Cardiac fibroblast (primary cell): ENCODE measurements around the gene BCL6.

ENCODE experiments used
- DNase-seq, 2 donors: peaks; one replicate each; pipeline versions ENCODE4 v3.0.0 to v3.0.0-alpha.2; 2010; ENCODE audit warnings: low read depth in 2 of 2
- H3K4me3 ChIP-seq, 2 donors: replicated peaks in 1 of 2; 1 replicate in 1 of 2; 2 replicates in 1 of 2; pipeline ENCODE4 v1.5.1; 2011; ENCODE audit warnings: low read depth in 2 of 2, low read length in 2 of 2, mild to moderate bottlenecking in 2 of 2, moderate library complexity in 1 of 2
- CTCF ChIP-seq: IDR thresholded peaks from one replicate; pipeline ENCODE4 v1.5.1; 2011; ENCODE audit warnings: low read depth, mild to moderate bottlenecking, low read length, inconsistent platforms

The BCL6 gene

GRCh38 chr3:187718802-187719201, 26.5 kb downstream of the BCL6 start:
- DNase-seq: no peak
- H3K4me3 ChIP-seq: no peak overlapping the region
- no peak for TF ChIP-seq CTCF

- TF ChIP-seq CTCF: no peak
- peak in 1 of 2 donors; percentile 34 for DNase-seq
- no peak overlapping the region for H3K4me3 ChIP-seq
Measured at GRCh38 chr3:187717572-187717971, 27.7 kb downstream of the BCL6 start.

DNA sequence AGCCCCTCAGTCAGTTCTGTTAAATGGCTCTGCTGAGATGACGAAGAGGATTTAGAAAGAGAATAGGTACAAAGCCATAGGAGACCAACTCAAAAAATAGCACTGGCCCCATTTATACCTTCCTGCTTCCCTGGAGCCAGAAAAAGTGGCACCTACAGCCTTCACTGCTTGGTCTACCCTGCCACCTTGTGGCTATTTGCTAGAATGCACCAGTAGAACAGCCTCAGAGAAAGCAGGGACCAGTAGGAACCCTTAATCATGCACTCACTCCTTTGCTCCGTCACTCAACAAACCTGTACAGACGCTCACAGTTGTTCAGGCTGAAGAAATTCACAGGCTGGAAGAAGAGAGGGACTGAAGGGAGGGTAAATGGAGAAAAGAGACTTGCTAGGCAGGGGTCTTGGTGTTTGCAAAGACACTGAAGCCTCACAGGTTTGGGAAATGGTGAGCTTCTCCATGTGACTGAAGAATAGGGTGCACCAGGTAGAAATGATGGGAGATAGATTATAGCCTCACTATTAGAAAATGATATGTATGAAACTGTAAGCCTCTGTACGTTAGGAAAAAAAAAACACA, 30.8 kb downstream of the BCL6 start:
- peak; percentile 80 to 83 for DNase-seq
- H3K4me3 ChIP-seq: no peak overlapping the region
- peak; percentile 96 for TF ChIP-seq CTCF

GRCh38 chr3:187713504-187713903, 31.8 kb downstream of the BCL6 start:
- DNase-seq: peak; percentile 46 to 68
- no peak for TF ChIP-seq CTCF
- no peak overlapping the region for H3K4me3 ChIP-seq

- no peak for TF ChIP-seq CTCF
- H3K4me3 ChIP-seq: no peak overlapping the region
- DNase-seq: no peak
Measured at GRCh38 chr3:187709155-187709554, 36.1 kb downstream of the BCL6 start.

DNA sequence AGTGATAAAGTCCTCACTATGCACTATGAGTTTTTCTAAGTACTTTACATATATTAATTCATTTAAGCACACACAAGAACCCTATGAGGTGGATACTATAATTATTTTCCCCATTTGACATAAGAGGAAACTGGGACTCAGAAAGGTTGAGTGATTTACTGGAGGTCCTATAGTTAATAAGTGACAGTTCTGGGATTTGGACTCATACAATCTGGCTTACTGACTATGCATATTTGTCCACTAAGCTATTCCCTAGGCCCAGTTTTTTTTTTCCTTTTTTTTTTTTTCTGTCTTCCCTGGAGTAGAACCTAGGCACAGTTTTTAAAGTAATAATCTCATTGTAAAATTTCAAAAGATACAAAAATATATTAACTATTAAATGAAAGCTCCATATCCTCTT, 36.6 kb downstream of the BCL6 start:
- H3K4me3 ChIP-seq: no peak overlapping the region
- DNase-seq: no peak
- no peak for TF ChIP-seq CTCF

DNA sequence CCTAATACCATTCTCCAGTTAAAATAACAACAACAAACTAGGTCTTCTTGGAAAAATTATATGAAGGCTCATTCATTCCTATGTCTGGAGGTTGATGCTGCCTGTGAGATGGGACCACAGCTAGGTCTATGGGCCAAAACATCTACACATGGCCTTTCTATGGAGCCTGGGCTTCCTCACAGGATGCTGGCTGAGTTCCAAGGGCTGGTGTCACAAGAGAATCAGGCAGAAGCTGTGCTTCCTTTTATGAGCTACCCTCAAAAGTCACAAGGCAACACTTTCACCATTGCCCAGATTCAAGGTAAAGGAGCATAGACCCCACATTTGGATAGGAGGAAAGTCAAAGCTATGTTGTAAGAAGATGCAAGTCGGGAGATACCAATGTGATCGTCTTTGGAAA, 38.3 kb downstream of the BCL6 start:
- no peak overlapping the region for H3K4me3 ChIP-seq
- no peak for TF ChIP-seq CTCF
- peak in 1 of 2 donors; percentile 14 for DNase-seq
